Thyroid gland (tissue), 4 donors: ENCODE measurements around the gene CATSPERZ. TPM values are rescaled to one million over a fixed set of nuclear protein-coding genes. Genes with fewer than 3 reads are reported as not detected.

Experiments used
- DNase-seq, 2 donors: peaks; one replicate each; pipeline ENCODE4 v3.0.0-alpha.2; 2019
- H3K27ac ChIP-seq, 3 donors: fragments of 200-600 bp; sonication (generic); 1 replicate in 2 of 3; 2 replicates in 1 of 3; pipeline ENCODE4 v1.5.1; 2016 to 2019; ENCODE audit warnings: mild to moderate bottlenecking in 1 of 3, moderate library complexity in 1 of 3
- H3K27me3 ChIP-seq: fragments of 200-600 bp; sonication (generic); one replicate; pipeline ENCODE4 v1.5.1; 2019
- H3K36me3 ChIP-seq, 2 donors: fragments of 200-600 bp; sonication (generic); one replicate each; pipeline ENCODE4 v1.5.1; 2016 to 2019
- H3K4me1 ChIP-seq, 2 donors: fragments of 200-600 bp; sonication (generic); one replicate each; pipeline ENCODE4 v1.5.1; 2017 to 2019
- H3K4me3 ChIP-seq, 3 donors: fragments of 200-600 bp; sonication (generic); replicated peaks in 1 of 3; 1 replicate in 2 of 3; 2 replicates in 1 of 3; pipeline ENCODE4 v1.5.1; 2016; ENCODE audit warnings: mild to moderate bottlenecking in 1 of 3
- H3K9me3 ChIP-seq: fragments of 200-600 bp; sonication (generic); one replicate; pipeline ENCODE4 v1.5.1; 2017
- CTCF ChIP-seq, 6 experiments: fragments of 200-600 bp in 3 of 6; fragments of 450-650 bp in 3 of 6; sonication (generic) in 3 of 6; IDR thresholded peaks; one replicate each; pipeline ENCODE4 v1.5.1; 2016 to 2019; ENCODE audit warnings: antibody characterized with exemption in 6 of 6, mild to moderate bottlenecking in 2 of 6, inconsistent platforms in 1 of 6, moderate library complexity in 1 of 6
- POLR2A ChIP-seq, 2 donors: fragments of 450-650 bp; IDR thresholded peaks; one replicate each; pipeline ENCODE4 v1.6.1; 2017; ENCODE audit warnings: antibody characterized with exemption in 2 of 2, mild to moderate bottlenecking in 2 of 2, moderate library complexity in 1 of 2
- WGBS, 2 donors: methylation state at CpG; one replicate each; pipeline ENCODE4 v1.1.5; 2017; 5-methylcytosine and 5-hydroxymethylcytosine counted together
- intact Hi-C: fragments of 100-400 bp; cut with DNase I; formaldehyde crosslinking; loops from one replicate; pipeline ENCODE4 v1.15.1; 2023
- total RNA-seq, 4 donors: library from RNA; depleted of rRNA; stranded (reverse); fragments of >200 nt; gene quantifications; one replicate each; pipeline ENCODE4 v1.2.3, GENCODE V29; 2016

Gene CATSPERZ
- total RNA-seq, 4 donors from 2014 or later, result 1.0 to 3.1 TPM; not detected in 2

- no peak overlapping the region for H3K27ac ChIP-seq
- no peak overlapping the region for H3K4me3 ChIP-seq
- H3K36me3 ChIP-seq, result no peaks in the 10 kb centered on the region
- no peaks in the 10 kb centered on the region for H3K9me3 ChIP-seq
- WGBS, 2 donors, result 92% methylated on average over 6 to 7 of the region's 9 CpGs
- no peak for TF ChIP-seq CTCF (IDR thresholded peaks at IDR 0.05)
- no peak for TF ChIP-seq POLR2A (IDR thresholded peaks at IDR 0.05)
- DNase-seq, result no peak
- intact Hi-C loops, result no loop called here
- peaks cover 9 to 36% of the 10 kb centered on the region in 2 donors for H3K4me1 ChIP-seq
- peaks cover 5% of the 10 kb centered on the region for H3K27me3 ChIP-seq
These were observed 11.8 kb upstream of the CATSPERZ start for GRCh38 chr11:64288353-64288750.

- peaks cover 3 to 28% of the 10 kb centered on the region in 2 donors for H3K4me1 ChIP-seq
- H3K9me3 ChIP-seq, result no peaks in the 10 kb centered on the region
- H3K27ac ChIP-seq, result no peak overlapping the region
- no peak for TF ChIP-seq CTCF (IDR thresholded peaks at IDR 0.05)
- no peak for TF ChIP-seq POLR2A (IDR thresholded peaks at IDR 0.05)
- peaks cover 5% of the 10 kb centered on the region for H3K27me3 ChIP-seq
- WGBS, 2 donors, result 94 to 95% methylated on average over 11 to 12 of the region's 13 CpGs
- DNase-seq, result no peak
- intact Hi-C loops, result no loop called here
- H3K36me3 ChIP-seq, result no peaks in the 10 kb centered on the region
- H3K4me3 ChIP-seq, result no peak overlapping the region
These were observed 11.1 kb upstream of the CATSPERZ start for GRCh38 chr11:64289002-64289564.

GRCh38 chr11:64290352-64291261 lies 9.6 kb upstream of the CATSPERZ start:
- no peak overlapping the region for H3K4me3 ChIP-seq
- H3K36me3 ChIP-seq, result no peaks in the 10 kb centered on the region
- H3K27ac ChIP-seq, result no peak overlapping the region
- TF ChIP-seq CTCF (IDR thresholded peaks at IDR 0.05), result no peak
- no peak for TF ChIP-seq POLR2A (IDR thresholded peaks at IDR 0.05)
- H3K27me3 ChIP-seq, result peaks cover 5% of the 10 kb centered on the region
- WGBS, 2 donors, result 55 to 76% methylated on average over 6 to 8 of the region's 10 CpGs
- intact Hi-C loops, result no loop called here
- no peak for DNase-seq
- H3K9me3 ChIP-seq, result no peaks in the 10 kb centered on the region
- peaks cover 0 to 28% of the 10 kb centered on the region in 2 donors for H3K4me1 ChIP-seq

GRCh38 chr11:64291262-64291751 lies 8.9 kb upstream of the CATSPERZ start, which contains the start of gene KCNK4:
KCNK4 (plus strand) TSS chr11:64291302; CDS start chr11:64293019, 1,717 bp downstream.
- TF ChIP-seq POLR2A (IDR thresholded peaks at IDR 0.05) (no peak), CTCF (IDR thresholded peaks at IDR 0.05) (no peak)
- Histone ChIP-seq H3K27ac (no peak within 1 kb of the TSS), H3K36me3 (no peaks in the 10 kb centered on the region), H3K9me3 (no peaks in the 10 kb centered on the region), H3K4me1 (peaks cover 0 to 23% of the 10 kb centered on the region in 2 donors), H3K27me3 (peaks cover 5% of the 10 kb centered on the region), H3K4me3 (peak within 1 kb of the TSS in 1 of 3 donors; percentile 23)
- no peak for DNase-seq
- intact Hi-C loops, result no loop called here
- 10 to 27% methylated on average over 4 to 8 of the region's 45 CpGs for WGBS, 2 donors
